Osteocyte (in vitro differentiated cells): ENCODE results near the gene ZNF513. TPM values are rescaled to one million over a fixed set of nuclear protein-coding genes. Genes with fewer than 3 reads are reported as not detected.
"Not testable (repeated sequence)": the region's sequence is repeated elsewhere in the genome, so short reads cannot be mapped to it uniquely, and the experiment has no call there.

Source experiments
- DNase-seq: peaks from one replicate; pipeline ENCODE4 v3.0.0; 2021; ENCODE audit warnings: mixed read lengths; ENCODE audit not compliant: unreplicated experiment; ENCODE audit errors: extremely low spot score
- H3K27ac Mint-ChIP-seq: one replicate; pipeline ENCODE4 v1.8.0; 2021; ENCODE audit warnings: mild to moderate bottlenecking, mixed read lengths; ENCODE audit not compliant: unreplicated experiment
- H3K27me3 Mint-ChIP-seq: one replicate; pipeline ENCODE4 v1.8.0; 2021; ENCODE audit warnings: mixed read lengths; ENCODE audit not compliant: unreplicated experiment
- H3K36me3 Mint-ChIP-seq: one replicate; pipeline ENCODE4 v1.8.0; 2021; ENCODE audit warnings: mixed read lengths; ENCODE audit not compliant: unreplicated experiment
- H3K4me1 Mint-ChIP-seq: one replicate; pipeline ENCODE4 v1.8.0; 2021; ENCODE audit warnings: mixed read lengths; ENCODE audit not compliant: unreplicated experiment
- H3K4me3 Mint-ChIP-seq: one replicate; pipeline ENCODE4 v1.8.0; 2021; ENCODE audit warnings: mild to moderate bottlenecking, moderate library complexity, mixed read lengths; ENCODE audit not compliant: unreplicated experiment
- H3K9me3 Mint-ChIP-seq: one replicate; pipeline ENCODE4 v1.8.0; 2021; ENCODE audit warnings: mixed read lengths; ENCODE audit not compliant: unreplicated experiment
- CTCF ChIP-seq: fragments of 200-600 bp; sonication (generic); IDR thresholded peaks from 2 replicates; pipeline ENCODE4 v1.5.0; 2021; ENCODE audit warnings: antibody characterized with exemption, mild to moderate bottlenecking, moderate library complexity
- total RNA-seq: library from RNA; stranded (reverse); gene quantifications from 2 replicates; pipeline ENCODE4 v1.2.1, GENCODE V29; 2021

The ZNF513 gene
- total RNA-seq, 1 donor from 2014 or later, result 19.1 TPM

GRCh38 chr2:27353762-27354596 is 26.6 kb downstream of the ZNF513 start:
- H3K27ac Mint-ChIP-seq, result peak overlapping the region; percentile 46
- H3K9me3 Mint-ChIP-seq, result no peaks in the 10 kb centered on the region
- H3K36me3 Mint-ChIP-seq, result peaks cover 7% of the 10 kb centered on the region
- no peak for TF ChIP-seq CTCF
- H3K4me1 Mint-ChIP-seq, result peaks cover 40% of the 10 kb centered on the region
- H3K27me3 Mint-ChIP-seq, result no peaks in the 10 kb centered on the region
- peak overlapping the region; percentile 38 for H3K4me3 Mint-ChIP-seq
- DNase-seq, result no peak

- peaks cover 37% of the 10 kb centered on the region for H3K4me1 Mint-ChIP-seq
- not testable (repeated sequence) for DNase-seq, H3K27me3 Mint-ChIP-seq, H3K4me3 Mint-ChIP-seq, H3K27ac Mint-ChIP-seq, H3K9me3 Mint-ChIP-seq, H3K36me3 Mint-ChIP-seq
Measured at GRCh38 chr2:27353386-27353761, 27.2 kb downstream of the ZNF513 start.

- no peaks in the 10 kb centered on the region for H3K9me3 Mint-ChIP-seq
- TF ChIP-seq CTCF, result no peak
- H3K4me3 Mint-ChIP-seq, result no peak overlapping the region
- DNase-seq, result no peak
- peaks cover 13% of the 10 kb centered on the region for H3K36me3 Mint-ChIP-seq
- H3K4me1 Mint-ChIP-seq, result peaks cover 30% of the 10 kb centered on the region
- no peak overlapping the region for H3K27ac Mint-ChIP-seq
- no peaks in the 10 kb centered on the region for H3K27me3 Mint-ChIP-seq
Measured at GRCh38 chr2:27351802-27352598, 28.5 kb downstream of the ZNF513 start.

GRCh38 chr2:27350106-27350693 is 30.3 kb downstream of the ZNF513 start:
- H3K36me3 Mint-ChIP-seq, result peaks cover 13% of the 10 kb centered on the region
- H3K4me3 Mint-ChIP-seq, result no peak overlapping the region
- no peak overlapping the region for H3K27ac Mint-ChIP-seq
- H3K27me3 Mint-ChIP-seq, result no peaks in the 10 kb centered on the region
- DNase-seq, result no peak
- H3K9me3 Mint-ChIP-seq, result no peaks in the 10 kb centered on the region
- TF ChIP-seq CTCF, result no peak
- H3K4me1 Mint-ChIP-seq, result peaks cover 19% of the 10 kb centered on the region

GRCh38 chr2:27347641-27348040 is 32.9 kb downstream of the ZNF513 start:
- TF ChIP-seq CTCF, result no peak
- Mint-ChIP-seq H3K27me3 (no peaks in the 10 kb centered on the region), H3K9me3 (no peaks in the 10 kb centered on the region), H3K36me3 (peaks cover 14% of the 10 kb centered on the region), H3K4me3 (no peak overlapping the region), H3K27ac (no peak overlapping the region), H3K4me1 (peaks cover 6% of the 10 kb centered on the region)
- DNase-seq, result no peak
